Tongue (tissue), 2 donors: ENCODE results near the gene LMF2. TPM values are rescaled to one million over a fixed set of nuclear protein-coding genes. Genes with fewer than 3 reads are reported as not detected.
"Not testable (repeated sequence)": the region's sequence is repeated elsewhere in the genome, so short reads cannot be mapped to it uniquely, and the experiment has no call there.

ENCODE experiments used
- DNase-seq: peaks from one replicate; pipeline ENCODE4 v3.0.0-alpha.2; 2015
- total RNA-seq: library from RNA; depleted of rRNA; stranded (reverse); fragments of >200 nt; gene quantifications from one replicate; pipeline ENCODE4 v1.2.3, GENCODE V29; 2014

LMF2 gene
- total RNA-seq, 1 donor from 2014 or later: 30.8 TPM

- not testable (repeated sequence) for DNase-seq
Observed at GRCh38 chr22:50533856-50534711, 26.6 kb upstream of the LMF2 start.

DNA sequence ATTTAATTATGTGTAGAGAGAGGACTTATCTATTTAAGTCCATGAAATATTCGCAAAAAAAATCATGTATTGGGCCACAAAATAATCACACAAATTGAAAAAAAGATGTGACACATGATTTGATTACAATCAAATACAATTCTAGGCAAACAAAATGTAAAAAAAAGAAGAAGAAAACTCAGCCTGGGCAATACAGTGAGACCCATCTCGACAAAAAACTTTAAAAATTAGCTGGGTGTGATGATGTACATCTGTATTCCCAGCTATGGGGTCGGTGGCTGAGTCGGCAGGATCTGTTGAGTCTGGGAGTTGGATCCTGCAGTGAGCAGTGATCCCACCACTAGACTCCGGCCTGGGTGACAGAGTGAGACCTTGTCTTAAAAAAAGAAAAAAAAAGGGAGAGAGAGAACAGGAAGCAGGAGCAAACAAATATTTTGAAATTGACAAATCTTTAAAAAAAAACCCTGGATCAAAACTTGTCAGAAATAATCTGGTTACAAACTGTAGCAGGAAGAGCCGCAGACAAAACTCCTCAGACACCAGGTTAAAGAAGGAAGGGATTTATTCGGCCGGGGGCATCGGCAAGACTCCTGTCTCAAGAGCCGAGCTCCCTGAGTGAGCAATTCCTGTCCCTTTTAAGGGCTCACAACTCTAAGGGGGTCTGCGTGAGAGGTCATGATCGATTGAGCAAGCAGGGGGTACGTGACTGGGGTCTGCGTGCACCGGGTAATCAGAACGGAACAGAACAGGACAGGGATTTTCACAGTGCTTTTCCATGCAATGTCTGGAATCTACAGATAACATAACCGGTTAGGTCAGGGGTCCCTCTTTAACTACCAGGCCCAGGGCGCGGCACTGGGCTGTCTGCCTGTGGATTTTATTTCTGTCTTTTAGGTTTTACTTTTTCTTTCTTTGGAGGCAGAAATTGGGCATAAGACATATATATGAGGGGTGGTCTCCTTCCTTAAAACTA is 25.6 kb upstream of the LMF2 start:
- no peak for DNase-seq

GRCh38 chr22:50531962-50532674 is 24.6 kb upstream of the LMF2 start:
- DNase-seq: peak; percentile 78

DNA sequence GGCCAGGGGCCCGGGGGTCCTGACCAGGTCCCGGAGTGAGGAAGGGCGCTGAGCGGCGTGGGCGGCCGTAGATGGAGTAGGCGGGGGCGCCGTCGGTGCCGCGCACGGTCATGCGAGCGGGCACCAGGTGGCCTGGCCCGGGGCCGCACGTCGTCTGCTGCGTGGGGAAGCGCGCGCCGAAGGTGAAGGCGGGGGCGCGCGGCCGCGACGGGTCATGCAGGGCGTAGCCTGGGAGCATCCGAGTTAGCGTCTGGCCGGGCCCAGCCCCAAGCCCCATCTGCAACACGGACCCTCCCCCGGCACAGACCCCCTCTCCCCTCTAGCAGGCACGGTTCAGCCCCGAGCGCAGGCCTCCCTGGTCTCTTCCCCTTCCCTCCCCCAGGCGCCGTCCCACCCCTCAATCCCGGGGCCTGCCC is 24.1 kb upstream of the LMF2 start:
- DNase-seq: no peak

GRCh38 chr22:50530877-50531545 is 23.5 kb upstream of the LMF2 start:
- DNase-seq: peak; percentile 72

- no peak for DNase-seq
Observed at GRCh38 chr22:50530580-50530876, 23.0 kb upstream of the LMF2 start.

- DNase-seq: no peak
Observed at GRCh38 chr22:50529897-50530579, 22.5 kb upstream of the LMF2 start, which contains the start of gene TYMP. Gene TYMP (minus strand): TSS chr22:50530012. CDS start chr22:50529709, 303 bp downstream.

GRCh38 chr22:50529416-50529896 is 22.0 kb upstream of the LMF2 start:
- DNase-seq: no peak

GRCh38 chr22:50528682-50529415 is 21.3 kb upstream of the LMF2 start:
- DNase-seq: no peak

DNA sequence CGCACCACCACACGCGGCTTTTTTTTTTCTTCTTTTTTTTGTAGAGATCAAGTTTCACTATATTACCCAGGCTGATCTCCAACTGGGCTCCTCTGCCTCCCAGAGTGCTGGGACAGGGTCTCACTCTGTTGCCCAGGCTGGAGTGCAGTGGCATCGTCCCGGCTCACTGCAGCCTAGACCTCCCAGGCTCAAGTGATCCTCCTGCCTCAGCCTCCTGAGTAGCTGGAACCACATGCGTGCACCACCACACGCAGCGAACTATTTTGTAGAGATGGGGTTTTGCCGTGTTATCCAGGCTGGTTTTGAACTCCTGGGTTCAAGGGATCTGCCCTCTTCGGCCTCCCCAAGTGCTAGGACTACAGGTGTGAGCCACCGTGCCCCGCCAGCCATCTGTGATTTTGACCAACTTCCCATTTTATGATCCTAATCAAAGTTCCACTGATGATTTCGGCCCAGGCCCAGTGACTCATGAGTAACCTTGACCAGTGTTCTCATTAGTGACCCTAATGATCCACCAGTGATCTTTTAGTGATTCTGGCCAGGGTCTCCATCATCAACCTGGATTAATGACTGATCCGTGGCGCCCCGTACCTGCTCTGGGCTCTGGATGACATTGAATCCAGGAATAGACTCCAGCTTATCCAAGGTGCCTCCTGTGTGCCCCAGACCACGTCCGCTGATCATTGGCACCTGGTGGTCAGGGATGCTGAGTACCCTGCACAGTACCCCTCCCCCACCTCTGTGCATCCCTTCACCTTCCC is 20.6 kb upstream of the LMF2 start:
- DNase-seq: no peak

DNA sequence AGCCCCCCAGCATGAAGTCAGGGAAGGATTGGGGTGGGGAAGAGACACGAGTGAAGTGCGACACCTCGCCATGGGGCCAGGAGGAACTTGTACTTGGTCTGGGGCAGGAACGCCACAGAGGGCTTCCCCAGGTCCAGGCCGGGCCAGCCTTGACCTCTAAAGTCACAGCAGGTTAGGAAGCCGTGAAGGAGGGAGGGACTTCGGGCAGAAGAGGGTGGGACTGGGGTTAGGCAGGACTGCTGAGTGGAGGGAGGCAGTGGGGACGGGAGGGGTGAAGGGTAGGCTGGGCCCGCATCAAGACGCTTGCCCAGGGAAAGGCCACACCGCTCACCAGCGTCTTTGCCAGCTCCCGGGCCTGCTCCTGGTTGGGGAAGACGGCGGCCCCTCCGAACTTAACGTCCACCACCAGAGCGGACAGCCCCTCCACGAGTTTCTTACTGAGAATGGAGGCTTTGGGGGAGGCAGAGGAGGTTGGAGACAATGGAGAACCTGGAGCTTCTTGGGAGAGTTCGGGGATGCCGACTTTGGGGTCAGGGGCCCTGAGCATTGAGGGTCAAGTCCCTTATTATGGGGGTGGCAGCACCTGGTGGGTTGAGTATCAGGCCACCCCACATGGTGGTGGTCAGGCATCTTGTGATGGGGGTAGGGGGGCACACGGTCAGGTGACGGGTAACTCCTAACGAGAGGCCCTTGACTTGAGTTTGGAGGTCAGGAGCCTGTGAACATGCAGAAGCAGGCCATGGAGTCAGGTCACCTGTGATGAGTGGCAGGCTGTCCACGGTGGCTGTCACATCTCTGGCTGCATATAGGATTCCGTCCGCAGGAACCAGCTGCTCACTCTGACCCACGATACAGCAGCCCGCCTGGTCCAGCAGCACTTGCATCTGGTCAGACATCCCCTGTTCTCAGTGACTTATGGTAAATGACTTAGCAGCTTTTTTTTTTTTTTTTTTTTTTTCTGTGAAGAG is 19.6 kb upstream of the LMF2 start:
- DNase-seq: no peak

GRCh38 chr22:50526108-50526833 is 18.8 kb upstream of the LMF2 start:
- DNase-seq: peak; percentile 90

DNA sequence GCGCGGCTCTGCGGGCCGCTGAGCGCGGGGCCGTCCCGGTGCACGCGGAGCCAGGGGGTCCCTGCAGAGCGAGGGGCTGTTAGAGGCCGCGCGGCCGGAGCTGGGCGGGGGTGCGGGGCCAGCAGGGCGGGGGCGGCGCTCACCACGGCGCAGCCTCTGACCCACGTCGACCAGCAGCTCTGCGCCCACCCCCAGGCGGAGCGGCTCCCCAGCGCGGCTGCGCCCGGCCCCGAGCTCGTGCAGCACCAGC is 18.3 kb upstream of the LMF2 start:
- no peak for DNase-seq

DNA sequence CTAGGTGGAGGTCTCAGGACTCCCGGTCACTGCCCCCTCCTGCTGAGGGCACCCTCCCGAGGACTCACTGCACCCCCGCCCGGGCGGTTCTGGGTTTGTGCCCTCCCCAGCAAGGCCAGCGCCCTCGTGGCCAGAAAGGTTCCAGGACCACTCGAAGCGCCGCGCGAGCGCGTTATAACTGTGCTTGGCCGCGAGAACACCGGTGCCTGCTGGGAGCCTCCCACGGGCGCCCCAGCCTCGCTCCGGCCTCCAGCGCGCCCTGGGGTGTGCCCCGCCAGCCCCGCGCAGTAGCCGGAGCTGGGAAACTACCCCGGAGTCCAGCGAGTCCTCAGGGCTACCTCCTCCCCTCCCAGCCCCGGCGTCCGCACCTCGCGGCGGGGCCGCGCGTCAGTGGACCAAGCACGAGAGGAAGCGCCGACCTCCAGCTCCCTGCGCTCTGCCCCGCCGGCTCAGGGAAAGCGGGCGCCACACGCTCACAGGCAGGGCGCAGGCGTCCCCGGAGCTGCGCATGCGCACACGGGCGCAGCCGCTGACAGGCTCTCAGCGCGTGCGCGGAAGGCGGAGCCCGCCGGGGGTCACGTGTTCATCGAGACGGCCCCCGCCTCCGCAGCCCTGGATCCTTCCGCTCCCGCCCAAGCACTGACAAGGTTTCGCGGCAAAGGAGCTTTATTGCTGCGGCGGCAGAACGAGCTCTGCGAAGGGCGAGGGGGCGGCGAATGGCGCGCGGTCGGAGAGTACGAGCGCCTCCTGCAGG is 17.8 kb upstream of the LMF2 start, which contains the start of gene SCO2:
SCO2 (minus strand) TSS at position 495 of the 754 bp plus-strand sequence. CDS start 1,187 bp downstream, outside the sequence.
- peak; percentile 99 for DNase-seq

GRCh38 chr22:50524676-50525103 is 17.2 kb upstream of the LMF2 start:
- no peak for DNase-seq

GRCh38 chr22:50523806-50524675 is 16.5 kb upstream of the LMF2 start:
- DNase-seq: no peak
